Breast epithelium (tissue), 3 donors: ENCODE measurements around the gene SLC39A3.

Source experiments
- POLR2AphosphoS5 ChIP-seq, 3 donors: sonication (generic); formaldehyde crosslinking; IDR thresholded peaks; one replicate each; pipeline ENCODE4 v1.6.1; 2017; ENCODE audit warnings: antibody characterized with exemption in 3 of 3
- TF ChIP-seq, protein P1 (sequence below), 3 donors: fragments of 450-650 bp; IDR thresholded peaks; one replicate each; pipeline ENCODE4 v1.5.1; 2016 to 2017; ENCODE audit warnings: antibody characterized with exemption in 3 of 3, mild to moderate bottlenecking in 3 of 3, moderate library complexity in 3 of 3

DNA sequence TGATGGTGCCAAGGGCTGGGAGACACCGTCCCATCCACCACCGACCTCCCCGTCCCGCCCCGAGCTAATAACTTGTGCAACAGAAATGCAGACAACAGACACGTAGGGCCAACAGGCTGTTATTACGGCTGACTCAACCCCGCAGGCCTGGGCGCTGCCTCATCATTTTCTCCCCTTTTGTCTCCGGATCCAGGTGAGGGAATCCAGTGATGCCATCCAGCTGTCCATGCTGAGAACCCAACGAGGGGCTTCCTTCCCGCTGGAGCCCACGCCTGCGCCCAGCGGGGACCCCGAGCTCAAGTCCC is 12.2 kb downstream of the SLC39A3 start:
- TF ChIP-seq, protein P1, sequence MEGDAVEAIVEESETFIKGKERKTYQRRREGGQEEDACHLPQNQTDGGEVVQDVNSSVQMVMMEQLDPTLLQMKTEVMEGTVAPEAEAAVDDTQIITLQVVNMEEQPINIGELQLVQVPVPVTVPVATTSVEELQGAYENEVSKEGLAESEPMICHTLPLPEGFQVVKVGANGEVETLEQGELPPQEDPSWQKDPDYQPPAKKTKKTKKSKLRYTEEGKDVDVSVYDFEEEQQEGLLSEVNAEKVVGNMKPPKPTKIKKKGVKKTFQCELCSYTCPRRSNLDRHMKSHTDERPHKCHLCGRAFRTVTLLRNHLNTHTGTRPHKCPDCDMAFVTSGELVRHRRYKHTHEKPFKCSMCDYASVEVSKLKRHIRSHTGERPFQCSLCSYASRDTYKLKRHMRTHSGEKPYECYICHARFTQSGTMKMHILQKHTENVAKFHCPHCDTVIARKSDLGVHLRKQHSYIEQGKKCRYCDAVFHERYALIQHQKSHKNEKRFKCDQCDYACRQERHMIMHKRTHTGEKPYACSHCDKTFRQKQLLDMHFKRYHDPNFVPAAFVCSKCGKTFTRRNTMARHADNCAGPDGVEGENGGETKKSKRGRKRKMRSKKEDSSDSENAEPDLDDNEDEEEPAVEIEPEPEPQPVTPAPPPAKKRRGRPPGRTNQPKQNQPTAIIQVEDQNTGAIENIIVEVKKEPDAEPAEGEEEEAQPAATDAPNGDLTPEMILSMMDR (IDR thresholded peaks at IDR 0.05), result no peak
- TF ChIP-seq POLR2AphosphoS5 (IDR thresholded peaks at IDR 0.05), result no peak
